B cell (primary cell): ENCODE results near the gene CAMTA1.

Experiments
- EZH2 ChIP-seq: IDR thresholded peaks from 2 replicates; pipeline ENCODE4 v1.6.1; 2012; ENCODE audit warnings: borderline replicate concordance, low read depth, mild to moderate bottlenecking, moderate library complexity, low read length; ENCODE audit not compliant: insufficient read depth, poor library complexity, severe bottlenecking
- TF ChIP-seq, protein P1 (sequence below): fragments of 200-600 bp; IDR thresholded peaks from one replicate; pipeline ENCODE4 v1.8.0; 2022; ENCODE audit warnings: antibody characterized with exemption, mild to moderate bottlenecking

DNA sequence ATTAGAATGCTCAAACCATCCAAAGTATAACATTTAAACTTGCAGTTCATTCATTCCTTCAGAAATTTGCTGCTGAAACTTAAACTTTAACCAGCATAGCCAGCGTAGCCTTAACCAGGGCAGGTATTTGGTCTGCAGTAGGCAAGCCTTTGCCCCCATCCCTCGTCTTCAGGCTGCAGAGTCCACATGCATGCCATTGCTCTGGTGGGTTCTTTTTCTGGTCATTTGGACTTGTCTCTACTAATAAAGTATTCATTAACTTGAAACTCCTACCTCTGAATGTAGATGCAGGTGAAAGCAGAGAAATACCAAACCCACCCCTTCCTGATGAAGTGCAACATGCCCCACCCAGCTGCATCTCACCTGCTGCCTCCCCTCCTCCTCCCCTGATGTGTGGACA, 100.2 kb downstream of the CAMTA1 start:
- TF ChIP-seq, protein P1, sequence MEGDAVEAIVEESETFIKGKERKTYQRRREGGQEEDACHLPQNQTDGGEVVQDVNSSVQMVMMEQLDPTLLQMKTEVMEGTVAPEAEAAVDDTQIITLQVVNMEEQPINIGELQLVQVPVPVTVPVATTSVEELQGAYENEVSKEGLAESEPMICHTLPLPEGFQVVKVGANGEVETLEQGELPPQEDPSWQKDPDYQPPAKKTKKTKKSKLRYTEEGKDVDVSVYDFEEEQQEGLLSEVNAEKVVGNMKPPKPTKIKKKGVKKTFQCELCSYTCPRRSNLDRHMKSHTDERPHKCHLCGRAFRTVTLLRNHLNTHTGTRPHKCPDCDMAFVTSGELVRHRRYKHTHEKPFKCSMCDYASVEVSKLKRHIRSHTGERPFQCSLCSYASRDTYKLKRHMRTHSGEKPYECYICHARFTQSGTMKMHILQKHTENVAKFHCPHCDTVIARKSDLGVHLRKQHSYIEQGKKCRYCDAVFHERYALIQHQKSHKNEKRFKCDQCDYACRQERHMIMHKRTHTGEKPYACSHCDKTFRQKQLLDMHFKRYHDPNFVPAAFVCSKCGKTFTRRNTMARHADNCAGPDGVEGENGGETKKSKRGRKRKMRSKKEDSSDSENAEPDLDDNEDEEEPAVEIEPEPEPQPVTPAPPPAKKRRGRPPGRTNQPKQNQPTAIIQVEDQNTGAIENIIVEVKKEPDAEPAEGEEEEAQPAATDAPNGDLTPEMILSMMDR: no peak
- TF ChIP-seq EZH2: no peak
